HepG2 (cell line): ENCODE measurements around the gene PAK1IP1. TPM values are rescaled to one million over a fixed set of nuclear protein-coding genes. Genes with fewer than 3 reads are reported as not detected.
A peak's percentile ranks its signal among the peaks of the same experiment; 100 is the strongest.

ENCODE experiments used
- ATAC-seq: fragments of 200-7000 bp; cut with Tn5 transposase; 3 replicates; pipeline ENCODE4 v1.9.1; 2020; ENCODE audit warnings: mild to moderate bottlenecking, moderate library complexity
- BruUV-seq: library from RNA; stranded (reverse); fragments of 400-500 nt; replicated peaks from 2 replicates; lab custom pipeline; 2021; lab: Mats Ljungman, UMichigan
- CTCF ChIA-PET: fragments of 300-600 bp; formaldehyde crosslinking; extraction: SDS; loops from one replicate; lab custom pipeline; 2021; ENCODE audit warnings: low total read pairs, inconsistent platforms, low intra/inter-chr PET ratio; lab: Yijun Ruan, JAX
- POLR2A ChIA-PET: fragments of 350-600 bp; sonication (Branson Sonifier 250); formaldehyde crosslinking; loops from one replicate; lab custom pipeline; 2020; ENCODE audit warnings: antibody characterized with exemption, inconsistent platforms; lab: Yijun Ruan, JAX
- DNase-seq: peaks from one replicate; pipeline ENCODE4 v3.0.0-alpha.2; 2015; ENCODE audit warnings: low spot score
- FAIRE-seq: peaks from 3 replicates; lab custom pipeline; 2011; peaks lifted over from hg19 to GRCh38; lab: Jason Lieb, UNC
- H2AFZ ChIP-seq: one replicate; pipeline ENCODE4 v1.6.1; 2011; ENCODE audit warnings: low read length, inconsistent platforms
- H3K27ac ChIP-seq: fragments of 300-600 bp; 3 replicates; pipeline ENCODE4 v1.8.0; 2011; ENCODE audit warnings: mixed run types, mild to moderate bottlenecking, mixed read lengths, low read length, inconsistent platforms; ENCODE audit not compliant: insufficient read depth; ENCODE audit errors: extremely low read length
- H3K27me3 ChIP-seq, 2 experiments: fragments of 200-600 bp in 1 of 2; 2 replicates in 1 of 2; 3 replicates in 1 of 2; pipeline versions ENCODE4 v1.6.0 to v1.8.0; 2011; ENCODE audit warnings: low read length in 2 of 2, mild to moderate bottlenecking in 2 of 2, moderate library complexity in 2 of 2, inconsistent platforms in 1 of 2; ENCODE audit not compliant: insufficient read depth in 2 of 2, control insufficient read depth in 1 of 2
- H3K36me3 ChIP-seq, 2 experiments: fragments of 200-600 bp in 1 of 2; replicated peaks in 1 of 2; 2 replicates in 1 of 2; 3 replicates in 1 of 2; pipeline versions ENCODE4 v1.5.1 to v1.8.0; 2011; ENCODE audit warnings: low read length in 2 of 2, inconsistent platforms in 1 of 2; ENCODE audit not compliant: insufficient read depth in 2 of 2, control insufficient read depth in 1 of 2
- H3K4me1 ChIP-seq: 2 replicates; pipeline ENCODE4 v1.5.1; 2012; ENCODE audit warnings: low read length, inconsistent platforms; ENCODE audit not compliant: insufficient read depth
- H3K4me2 ChIP-seq: 2 replicates; pipeline ENCODE4 v1.6.0; 2011; ENCODE audit warnings: low read depth, low read length, inconsistent platforms
- H3K4me3 ChIP-seq, 3 experiments: fragments of 200-600 bp in 1 of 3; sonication (generic), shearing (Covaris generic) in 1 of 3; replicated peaks in 1 of 3; 2 replicates each; pipeline ENCODE4 v1.5.1; 2011 to 2016; ENCODE audit warnings: low read length in 3 of 3, inconsistent platforms in 2 of 3, low read depth in 2 of 3, mild to moderate bottlenecking in 2 of 3, control low read depth in 1 of 3, mixed read lengths in 1 of 3; ENCODE audit not compliant: insufficient read depth in 1 of 3
- H3K79me2 ChIP-seq: one replicate; pipeline ENCODE4 v1.6.1; 2011; ENCODE audit warnings: low read length, inconsistent platforms; ENCODE audit not compliant: insufficient read depth
- H3K9ac ChIP-seq: 2 replicates; pipeline ENCODE4 v1.6.0; 2011; ENCODE audit warnings: mild to moderate bottlenecking, low read depth, low read length, inconsistent platforms; ENCODE audit not compliant: insufficient read depth
- H3K9me3 ChIP-seq: 2 replicates; pipeline ENCODE4 v1.5.1; 2012; ENCODE audit warnings: mild to moderate bottlenecking, low read length
- H4K20me1 ChIP-seq: 2 replicates; pipeline ENCODE4 v1.6.0; 2011; ENCODE audit warnings: inconsistent platforms, mild to moderate bottlenecking, low read length, moderate library complexity; ENCODE audit not compliant: insufficient read depth
- EED ChIP-seq: sonication (generic); formaldehyde crosslinking; IDR thresholded peaks from 2 replicates; pipeline ENCODE4 v1.5.0; 2020; ENCODE audit warnings: mild to moderate bottlenecking, missing genetic modification reagents
- KAT7 ChIP-seq: IDR thresholded peaks from 2 replicates; pipeline ENCODE4 v1.6.1; 2018; ENCODE audit warnings: borderline replicate concordance, missing compliant biosample characterization
- ZBTB8A ChIP-seq: sonication (generic); formaldehyde crosslinking; IDR thresholded peaks from 2 replicates; pipeline ENCODE4 v1.4.0; 2020; ENCODE audit warnings: mild to moderate bottlenecking, low read depth, missing genetic modification reagents, borderline replicate concordance
- ZNF549 ChIP-seq: sonication (generic); formaldehyde crosslinking; IDR thresholded peaks from 2 replicates; pipeline ENCODE4 v1.5.0; 2020; ENCODE audit warnings: missing genetic modification reagents
- WGBS: methylation state at CpG from one replicate; pipeline ENCODE4 v1.1.6; 2017; ENCODE audit warnings: low lambda C conversion rate; 5-methylcytosine and 5-hydroxymethylcytosine counted together
- in situ Hi-C: cut with HindIII; loops from 2 replicates; pipeline ENCODE4 v1.10.0; 2017; ENCODE audit warnings: low pct_unique_long_range_greater_than_20kb; ENCODE audit not compliant: extremely low pct_ligation_motif_present
- intact Hi-C: fragments of 100-400 bp; cut with micrococcal nuclease; formaldehyde crosslinking; loops from one replicate; pipeline ENCODE4 v1.10.0; 2022; ENCODE audit not compliant: unreplicated experiment
- polyA plus RNA-seq, 8 experiments: library from polyadenylated mRNA; depleted of rRNA in 3 of 8; stranded (reverse) in 7 of 8; unstranded in 1 of 8; fragments of >200 nt; fragmentation: Illumina TruSeq in 4 of 8; extraction: Trizol in 4 of 8; gene quantifications; 2 replicates each; pipeline versions ENCODE4 v1.2.1 to v1.2.3, GENCODE V29; 2011 to 2016; ENCODE audit warnings: low read depth in 4 of 8, missing spikeins in 1 of 8, mixed read lengths in 1 of 8; ENCODE audit not compliant: insufficient read depth in 1 of 8
- total RNA-seq, 5 experiments: library from RNA; depleted of rRNA; stranded (reverse); fragments of >200 nt; fragmentation: Illumina TruSeq; extraction: Trizol; gene quantifications; 2 replicates each; pipeline ENCODE4 v1.2.3, GENCODE V29; 2016; ENCODE audit warnings: low read depth in 1 of 5
- TF ChIP-seq, protein P1 (sequence below): sonication (generic); formaldehyde crosslinking; IDR thresholded peaks from 2 replicates; pipeline ENCODE4 v1.4.0; 2020; ENCODE audit warnings: missing genetic modification reagents

The PAK1IP1 gene
- total and polyA plus RNA-seq, 2 of the 13 experiments (the other 11 are each of a cell fraction or from before 2014, with no cell fraction given), result 23.4 to 66.2 TPM

DNA sequence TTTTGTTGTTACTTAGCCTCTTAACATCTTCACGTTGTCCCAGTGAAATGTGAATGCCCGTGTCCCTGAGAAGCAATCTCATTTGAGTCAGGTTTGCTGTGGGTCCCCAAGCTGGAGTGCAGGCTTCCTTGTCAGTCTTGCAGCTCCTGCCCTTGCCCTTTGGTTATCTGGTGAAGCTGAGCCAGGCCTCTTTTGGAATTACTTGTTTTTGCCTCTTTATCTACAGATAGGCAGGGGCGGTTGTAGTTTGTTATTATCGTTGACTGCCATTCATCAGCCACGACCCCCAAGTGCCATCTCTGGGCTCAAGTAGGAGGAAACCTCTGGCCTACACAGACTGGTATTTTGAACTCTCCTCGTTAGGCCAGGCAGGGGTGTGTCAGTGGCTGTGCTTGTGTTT is 30.3 kb downstream of the PAK1IP1 start (continued):
- TF ChIP-seq, protein P1, sequence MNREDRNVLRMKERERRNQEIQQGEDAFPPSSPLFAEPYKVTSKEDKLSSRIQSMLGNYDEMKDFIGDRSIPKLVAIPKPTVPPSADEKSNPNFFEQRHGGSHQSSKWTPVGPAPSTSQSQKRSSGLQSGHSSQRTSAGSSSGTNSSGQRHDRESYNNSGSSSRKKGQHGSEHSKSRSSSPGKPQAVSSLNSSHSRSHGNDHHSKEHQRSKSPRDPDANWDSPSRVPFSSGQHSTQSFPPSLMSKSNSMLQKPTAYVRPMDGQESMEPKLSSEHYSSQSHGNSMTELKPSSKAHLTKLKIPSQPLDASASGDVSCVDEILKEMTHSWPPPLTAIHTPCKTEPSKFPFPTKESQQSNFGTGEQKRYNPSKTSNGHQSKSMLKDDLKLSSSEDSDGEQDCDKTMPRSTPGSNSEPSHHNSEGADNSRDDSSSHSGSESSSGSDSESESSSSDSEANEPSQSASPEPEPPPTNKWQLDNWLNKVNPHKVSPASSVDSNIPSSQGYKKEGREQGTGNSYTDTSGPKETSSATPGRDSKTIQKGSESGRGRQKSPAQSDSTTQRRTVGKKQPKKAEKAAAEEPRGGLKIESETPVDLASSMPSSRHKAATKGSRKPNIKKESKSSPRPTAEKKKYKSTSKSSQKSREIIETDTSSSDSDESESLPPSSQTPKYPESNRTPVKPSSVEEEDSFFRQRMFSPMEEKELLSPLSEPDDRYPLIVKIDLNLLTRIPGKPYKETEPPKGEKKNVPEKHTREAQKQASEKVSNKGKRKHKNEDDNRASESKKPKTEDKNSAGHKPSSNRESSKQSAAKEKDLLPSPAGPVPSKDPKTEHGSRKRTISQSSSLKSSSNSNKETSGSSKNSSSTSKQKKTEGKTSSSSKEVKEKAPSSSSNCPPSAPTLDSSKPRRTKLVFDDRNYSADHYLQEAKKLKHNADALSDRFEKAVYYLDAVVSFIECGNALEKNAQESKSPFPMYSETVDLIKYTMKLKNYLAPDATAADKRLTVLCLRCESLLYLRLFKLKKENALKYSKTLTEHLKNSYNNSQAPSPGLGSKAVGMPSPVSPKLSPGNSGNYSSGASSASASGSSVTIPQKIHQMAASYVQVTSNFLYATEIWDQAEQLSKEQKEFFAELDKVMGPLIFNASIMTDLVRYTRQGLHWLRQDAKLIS (CRISPR knock-in tag), result no peak
- TF ChIP-seq ZNF549 (CRISPR knock-in tag) (no peak), KAT7 (CRISPR knock-in tag) (no peak)

DNA sequence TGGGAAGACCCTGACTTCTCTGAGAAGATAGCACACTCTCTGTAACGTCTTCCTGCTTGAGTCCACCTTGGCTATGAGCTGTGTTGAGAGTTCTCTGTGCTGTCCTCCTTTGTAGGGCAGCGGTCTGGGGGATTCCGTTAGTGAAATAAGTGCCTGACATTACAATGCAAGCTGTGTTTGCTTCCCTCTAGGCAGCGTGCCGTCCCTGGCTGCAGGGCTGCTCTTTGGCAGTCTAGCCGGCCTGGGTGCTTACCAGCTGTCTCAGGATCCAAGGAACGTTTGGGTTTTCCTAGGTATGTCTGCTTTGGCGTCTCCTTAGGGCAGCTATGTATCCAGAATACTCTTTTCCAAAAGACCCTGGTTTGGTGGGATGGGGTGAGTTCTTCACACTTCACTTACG is 30.9 kb downstream of the PAK1IP1 start:
- no peak overlapping the region for H3K27ac ChIP-seq
- no peak overlapping the region for H3K4me2 ChIP-seq
- peaks cover 25% of the 10 kb centered on the region for H3K79me2 ChIP-seq
- no peak for DNase-seq
- in situ Hi-C loops (no loop called here), intact Hi-C loops (no loop called here)
- no peak overlapping the region for H3K9ac ChIP-seq
- no peak for FAIRE-seq
- no peak overlapping the region for H3K4me3 ChIP-seq
- WGBS, result 95% methylated on average over 9 of the region's 9 CpGs
- no peaks in the 10 kb centered on the region for H4K20me1 ChIP-seq
- no peaks in the 10 kb centered on the region for H3K27me3 ChIP-seq
- POLR2A ChIA-PET, result interaction anchor here (0.8 to 3.2 kb wide), 2 partner anchors 21 to 31 kb away, joined by 3 to 16 read pairs; partner anchors contain the start of genes C6orf52, PAK1IP1 and TMEM14B
- H3K36me3 ChIP-seq, result peaks cover 12 to 41% of the 10 kb centered on the region in 2 experiments
- peaks cover 34% of the 10 kb centered on the region for H3K4me1 ChIP-seq
- BruUV-seq, result no TSS peak
- TF ChIP-seq ZBTB8A (no peak), EED (CRISPR knock-in tag) (0 out of 2 replicates have a peak, but pooled peaks have one; percentile 26)
- CTCF ChIA-PET, result no interaction called here
- no peak overlapping the region for H2AFZ ChIP-seq
- no peak for ATAC-seq
- H3K9me3 ChIP-seq, result no peaks in the 10 kb centered on the region
